ENCODE results near the gene COG3. TPM values are rescaled to one million over a fixed set of nuclear protein-coding genes. Genes with fewer than 3 reads are reported as not detected.

The COG3 gene
- total RNA-seq, 1 experiment from 2014 or later = 17.6 TPM

GRCh38 chr13:45511310-45512097 lies 46.8 kb downstream of the COG3 start:
- DNase-seq (ENCODE audit: low read depth, low spot score) = peak; percentile 43
- CTCF ChIA-PET = interaction anchor here (0.9 kb wide), 1 partner anchor 9 kb away, joined by 3 read pairs; no protein-coding TSS in a partner anchor

More at GRCh38 chr13:45511310-45512097, 46.8 kb downstream of the COG3 start:
- RAD21 ChIA-PET (ENCODE audit: low non-redundant PET in 1 of 2, low total read pairs in 2 of 2, uncharacterized antibody in 2 of 2, unreplicated experiment in 2 of 2) = no interaction called here
- no peaks in the 10 kb centered on the region for H4K20me1 ChIP-seq (ENCODE audit: insufficient read depth)
- ATAC-seq = peak; percentile 81
- no peaks in the 10 kb centered on the region for H3K27me3 ChIP-seq (ENCODE audit: insufficient read depth, low read length)
- no peaks in the 10 kb centered on the region for H3K79me2 ChIP-seq (ENCODE audit: insufficient read depth, low read length)
- intact Hi-C loops (cut with micrococcal nuclease) = loop anchor here (5.0 kb wide), 1 partner anchor 206 kb away; no protein-coding TSS in a partner anchor
- H3K4me1 ChIP-seq (ENCODE audit: control insufficient read depth in 1 of 2, insufficient read depth in 2 of 2, low read length in 2 of 2) = no peaks in the 10 kb centered on the region
- no peak overlapping the region for H3K27ac ChIP-seq (ENCODE audit: low read depth, low read length)
- no TSS peak for BruUV-seq (replicated peaks)
- H3K4me3 ChIP-seq (replicated peaks in 1 of 2; ENCODE audit: low read depth in 1 of 2, low read length in 2 of 2) = no peak overlapping the region
- peaks cover 20 to 21% of the 10 kb centered on the region in 2 experiments; a peak in 3 of 4 replicates for H3K36me3 ChIP-seq (ENCODE audit: control insufficient read depth in 1 of 2, insufficient read depth in 2 of 2, low read length in 2 of 2)
- TF ChIP-seq EGR1 (IDR thresholded peaks at IDR 0.05; ENCODE audit: low read depth) (no peak), ZFX (IDR thresholded peaks at IDR 0.05) (no peak), EZH2 (IDR thresholded peaks at IDR 0.05) (no peak), CEBPB (IDR thresholded peaks at IDR 0.05; ENCODE audit: low read depth) (no peak), CBX3 (IDR thresholded peaks at IDR 0.05; ENCODE audit: low read depth) (no peak), CTCF (IDR thresholded peaks at IDR 0.05 in 2 of 3, conservative IDR thresholded peaks at IDR 0.05 in 1 of 3; ENCODE audit: borderline replicate concordance in 1 of 3, insufficient read depth in 1 of 3, low read depth in 2 of 3, low read length in 2 of 3) (peak; percentile 39 to 90 (median 78); a peak in 5 of 6 replicates), POLR2A (IDR thresholded peaks at IDR 0.05; ENCODE audit: borderline replicate concordance, extremely low read depth, insufficient read depth, insufficient read length) (no peak), RAD21 (IDR thresholded peaks at IDR 0.05; ENCODE audit: low read depth) (peak; percentile 54)
- H3K4me2 ChIP-seq (ENCODE audit: low read length) = no peak overlapping the region
- no peak overlapping the region for H3K9ac ChIP-seq (ENCODE audit: low read length)
- H3K9me3 ChIP-seq (ENCODE audit: control insufficient read depth in 1 of 2, insufficient read depth in 1 of 2, low read depth in 1 of 2, low read length in 2 of 2) = no peaks in the 10 kb centered on the region
- no peak overlapping the region for H2AFZ ChIP-seq (ENCODE audit: low read depth, low read length, poor library complexity, severe bottlenecking)
- no peaks in the 10 kb centered on the region for H3K9me2 ChIP-seq (ENCODE audit: insufficient read depth)
- POLR2A ChIA-PET = no interaction called here
